ENCODE results near the gene AKNAD1.

- TF ChIP-seq GATA2 (IDR thresholded peaks at IDR 0.05; ENCODE audit: low read depth, low read length) (no peak), GATA3 (IDR thresholded peaks at IDR 0.05; ENCODE audit: low read depth, low read length) (no peak)
Measured at GRCh38 chr1:108850929-108851328, 6.0 kb downstream of the AKNAD1 start.

All from SH-SY5Y (cell line).